Measurements from ENCODE around the gene KCNQ1.

GRCh38 chr11:2768471-2769408 lies 323.9 kb downstream of the KCNQ1 start:
- no peak for TF ChIP-seq CTCF (optimal IDR thresholded peaks at IDR 0.05 in 1 of 3, IDR thresholded peaks at IDR 0.05 in 1 of 3, conservative IDR thresholded peaks at IDR 0.05 in 1 of 3; ENCODE audit: extremely low read depth in 1 of 3, insufficient read depth in 2 of 3, low read length in 3 of 3)
- no peak for TF ChIP-seq EZH2 (IDR thresholded peaks at IDR 0.05; ENCODE audit: low read length)

Measured in keratinocyte (primary cell).